HEK293 (cell line): ENCODE data around the gene LAMA2.

Experiments
- CTCF ChIA-PET: fragments of 350-600 bp; formaldehyde crosslinking; extraction: SDS; loops from one replicate; lab custom pipeline; 2021; ENCODE audit warnings: antibody characterized with exemption; lab: Yijun Ruan, JAX
- POLR2A ChIA-PET: fragments of 300-600 bp; formaldehyde crosslinking; extraction: SDS; loops from one replicate; lab custom pipeline; 2020; ENCODE audit warnings: antibody characterized with exemption, inconsistent platforms; lab: Yijun Ruan, JAX
- H3K27ac ChIP-seq: fragments of 200-500 bp; sonication (Bioruptor generic); 2 replicates; pipeline ENCODE4 v1.5.1; 2014; ENCODE audit warnings: low read depth, low read length, control low read depth, inconsistent platforms; ENCODE audit errors: extremely low read depth
- H3K36me3 ChIP-seq, 2 experiments: fragments of 200-500 bp in 1 of 2; sonication (Bioruptor generic) in 1 of 2; 1 replicate in 1 of 2; 2 replicates in 1 of 2; pipeline ENCODE4 v1.5.1; 2014 to 2017; ENCODE audit warnings: inconsistent platforms in 2 of 2, low read length in 2 of 2; ENCODE audit not compliant: control insufficient read depth in 2 of 2, insufficient read depth in 1 of 2
- H3K4me1 ChIP-seq: fragments of 200-500 bp; sonication (Bioruptor generic); 2 replicates; pipeline ENCODE4 v1.5.1; 2014; ENCODE audit warnings: mild to moderate bottlenecking, low read length, inconsistent platforms; ENCODE audit not compliant: control insufficient read depth, insufficient read depth
- H3K4me3 ChIP-seq: 2 replicates; pipeline ENCODE4 v1.5.1; 2011; ENCODE audit warnings: low read depth, mild to moderate bottlenecking, control low read depth, low read length, moderate library complexity
- H3K9me3 ChIP-seq: fragments of 200-500 bp; sonication (Bioruptor generic); 2 replicates; pipeline ENCODE4 v1.5.1; 2014; ENCODE audit warnings: low read depth, low read length, inconsistent platforms; ENCODE audit not compliant: control insufficient read depth, insufficient read depth
- BCL11A ChIP-seq: fragments of 450-650 bp; formaldehyde crosslinking; IDR thresholded peaks from 2 replicates; pipeline ENCODE4 v1.5.1; 2016; ENCODE audit warnings: low read depth, missing biosample characterization, missing genetic modification characterization
- EGR2 ChIP-seq: fragments of 450-650 bp; formaldehyde crosslinking; IDR thresholded peaks from 2 replicates; pipeline ENCODE4 v1.5.1; 2016; ENCODE audit warnings: low read depth, missing biosample characterization, missing genetic modification characterization
- REPIN1 ChIP-seq: fragments of 450-650 bp; formaldehyde crosslinking; IDR thresholded peaks from 2 replicates; pipeline ENCODE4 v1.5.1; 2017; ENCODE audit warnings: missing biosample characterization, missing genetic modification characterization, low read depth
- WT1 ChIP-seq: fragments of 450-650 bp; formaldehyde crosslinking; IDR thresholded peaks from 2 replicates; pipeline ENCODE4 v1.5.1; 2016; ENCODE audit warnings: missing biosample characterization, missing genetic modification characterization
- ZNF155 ChIP-seq: fragments of 450-650 bp; formaldehyde crosslinking; IDR thresholded peaks from 2 replicates; pipeline ENCODE4 v1.5.1; 2016; ENCODE audit warnings: missing biosample characterization, missing genetic modification characterization
- ZNF23 ChIP-seq: fragments of 450-650 bp; formaldehyde crosslinking; IDR thresholded peaks from 2 replicates; pipeline ENCODE4 v1.5.1; 2016; ENCODE audit warnings: missing biosample characterization, missing genetic modification characterization, borderline replicate concordance
- ZNF621 ChIP-seq: fragments of 450-650 bp; formaldehyde crosslinking; IDR thresholded peaks from 2 replicates; pipeline ENCODE4 v1.5.1; 2017; ENCODE audit warnings: missing biosample characterization, missing genetic modification characterization
- ZSCAN23 ChIP-seq: fragments of 450-650 bp; formaldehyde crosslinking; IDR thresholded peaks from 2 replicates; pipeline ENCODE4 v1.5.1; 2016; ENCODE audit warnings: missing biosample characterization, missing genetic modification characterization
- ZXDB ChIP-seq: fragments of 450-650 bp; formaldehyde crosslinking; IDR thresholded peaks from 2 replicates; pipeline ENCODE4 v1.5.1; 2016; ENCODE audit warnings: missing biosample characterization, missing genetic modification characterization
- TF ChIP-seq, protein P1 (sequence below): fragments of 450-650 bp; formaldehyde crosslinking; conservative IDR thresholded peaks from 2 replicates; pipeline ENCODE4 v1.5.1; 2016; ENCODE audit warnings: low read depth, missing biosample characterization, missing genetic modification characterization
- TF ChIP-seq, protein P2 (sequence below): fragments of 450-650 bp; formaldehyde crosslinking; IDR thresholded peaks from 2 replicates; pipeline ENCODE4 v1.5.1; 2017; ENCODE audit warnings: missing biosample characterization, missing genetic modification characterization
- TF ChIP-seq, protein P3 (sequence below): fragments of 450-650 bp; IDR thresholded peaks from 2 replicates; pipeline ENCODE4 v1.5.1; 2018; ENCODE audit warnings: missing biosample characterization, mild to moderate bottlenecking, missing genetic modification characterization
- TF ChIP-seq, protein P4 (sequence below): fragments of 450-650 bp; formaldehyde crosslinking; IDR thresholded peaks from 2 replicates; pipeline ENCODE4 v1.5.1; 2016; ENCODE audit warnings: missing biosample characterization, missing genetic modification characterization
- TF ChIP-seq, protein P5 (sequence below): fragments of 450-650 bp; formaldehyde crosslinking; IDR thresholded peaks from 2 replicates; pipeline ENCODE4 v1.5.1; 2016; ENCODE audit warnings: missing biosample characterization, missing genetic modification characterization
- TF ChIP-seq, protein P6 (sequence below): fragments of 450-650 bp; formaldehyde crosslinking; IDR thresholded peaks from 2 replicates; pipeline ENCODE4 v1.5.1; 2017; ENCODE audit warnings: missing biosample characterization, missing genetic modification characterization

The LAMA2 gene

DNA sequence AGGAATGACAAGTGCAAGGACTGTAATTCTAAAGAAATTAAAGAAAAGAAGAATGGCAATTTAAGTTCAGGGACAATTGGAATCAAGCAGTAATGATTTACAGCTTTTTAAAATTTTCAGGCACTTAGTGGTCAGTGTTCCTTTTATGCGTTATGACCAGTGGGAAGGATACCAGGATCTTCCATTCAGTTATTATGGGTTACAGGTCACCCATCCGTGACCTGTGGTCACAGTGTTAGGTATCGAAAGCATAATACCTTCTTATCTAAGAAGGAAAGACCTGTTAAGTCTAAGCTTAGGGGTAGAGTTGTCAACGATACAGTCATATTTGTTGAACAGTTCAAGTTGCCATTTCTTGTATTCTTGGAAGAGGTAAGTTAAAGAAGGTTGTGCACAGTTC lies 253.8 kb downstream of the LAMA2 start (continued):
- TF ChIP-seq, protein P1, sequence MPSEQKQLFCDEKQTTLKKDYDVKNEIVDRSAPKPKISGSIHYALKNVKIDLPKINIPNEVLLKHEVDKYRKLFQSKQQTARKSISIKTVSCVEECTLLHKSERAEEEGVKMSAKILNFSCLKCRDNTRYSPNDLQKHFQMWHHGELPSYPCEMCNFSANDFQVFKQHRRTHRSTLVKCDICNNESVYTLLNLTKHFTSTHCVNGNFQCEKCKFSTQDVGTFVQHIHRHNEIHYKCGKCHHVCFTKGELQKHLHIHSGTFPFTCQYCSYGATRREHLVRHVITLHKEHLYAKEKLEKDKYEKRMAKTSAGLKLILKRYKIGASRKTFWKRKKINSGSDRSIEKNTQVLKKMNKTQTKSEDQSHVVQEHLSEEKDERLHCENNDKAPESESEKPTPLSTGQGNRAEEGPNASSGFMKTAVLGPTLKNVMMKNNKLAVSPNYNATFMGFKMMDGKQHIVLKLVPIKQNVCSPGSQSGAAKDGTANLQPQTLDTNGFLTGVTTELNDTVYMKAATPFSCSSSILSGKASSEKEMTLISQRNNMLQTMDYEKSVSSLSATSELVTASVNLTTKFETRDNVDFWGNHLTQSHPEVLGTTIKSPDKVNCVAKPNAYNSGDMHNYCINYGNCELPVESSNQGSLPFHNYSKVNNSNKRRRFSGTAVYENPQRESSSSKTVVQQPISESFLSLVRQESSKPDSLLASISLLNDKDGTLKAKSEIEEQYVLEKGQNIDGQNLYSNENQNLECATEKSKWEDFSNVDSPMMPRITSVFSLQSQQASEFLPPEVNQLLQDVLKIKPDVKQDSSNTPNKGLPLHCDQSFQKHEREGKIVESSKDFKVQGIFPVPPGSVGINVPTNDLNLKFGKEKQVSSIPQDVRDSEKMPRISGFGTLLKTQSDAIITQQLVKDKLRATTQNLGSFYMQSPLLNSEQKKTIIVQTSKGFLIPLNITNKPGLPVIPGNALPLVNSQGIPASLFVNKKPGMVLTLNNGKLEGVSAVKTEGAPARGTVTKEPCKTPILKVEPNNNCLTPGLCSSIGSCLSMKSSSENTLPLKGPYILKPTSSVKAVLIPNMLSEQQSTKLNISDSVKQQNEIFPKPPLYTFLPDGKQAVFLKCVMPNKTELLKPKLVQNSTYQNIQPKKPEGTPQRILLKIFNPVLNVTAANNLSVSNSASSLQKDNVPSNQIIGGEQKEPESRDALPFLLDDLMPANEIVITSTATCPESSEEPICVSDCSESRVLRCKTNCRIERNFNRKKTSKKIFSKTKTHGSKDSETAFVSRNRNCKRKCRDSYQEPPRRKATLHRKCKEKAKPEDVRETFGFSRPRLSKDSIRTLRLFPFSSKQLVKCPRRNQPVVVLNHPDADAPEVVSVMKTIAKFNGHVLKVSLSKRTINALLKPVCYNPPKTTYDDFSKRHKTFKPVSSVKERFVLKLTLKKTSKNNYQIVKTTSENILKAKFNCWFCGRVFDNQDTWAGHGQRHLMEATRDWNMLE (tag by site-specific recombination) = no peak
- TF ChIP-seq WT1 (tag by site-specific recombination) (no peak), ZXDB (tag by site-specific recombination) (no peak)
- TF ChIP-seq, protein P2, sequence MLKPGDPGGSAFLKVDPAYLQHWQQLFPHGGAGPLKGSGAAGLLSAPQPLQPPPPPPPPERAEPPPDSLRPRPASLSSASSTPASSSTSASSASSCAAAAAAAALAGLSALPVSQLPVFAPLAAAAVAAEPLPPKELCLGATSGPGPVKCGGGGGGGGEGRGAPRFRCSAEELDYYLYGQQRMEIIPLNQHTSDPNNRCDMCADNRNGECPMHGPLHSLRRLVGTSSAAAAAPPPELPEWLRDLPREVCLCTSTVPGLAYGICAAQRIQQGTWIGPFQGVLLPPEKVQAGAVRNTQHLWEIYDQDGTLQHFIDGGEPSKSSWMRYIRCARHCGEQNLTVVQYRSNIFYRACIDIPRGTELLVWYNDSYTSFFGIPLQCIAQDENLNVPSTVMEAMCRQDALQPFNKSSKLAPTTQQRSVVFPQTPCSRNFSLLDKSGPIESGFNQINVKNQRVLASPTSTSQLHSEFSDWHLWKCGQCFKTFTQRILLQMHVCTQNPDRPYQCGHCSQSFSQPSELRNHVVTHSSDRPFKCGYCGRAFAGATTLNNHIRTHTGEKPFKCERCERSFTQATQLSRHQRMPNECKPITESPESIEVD = no peak

DNA sequence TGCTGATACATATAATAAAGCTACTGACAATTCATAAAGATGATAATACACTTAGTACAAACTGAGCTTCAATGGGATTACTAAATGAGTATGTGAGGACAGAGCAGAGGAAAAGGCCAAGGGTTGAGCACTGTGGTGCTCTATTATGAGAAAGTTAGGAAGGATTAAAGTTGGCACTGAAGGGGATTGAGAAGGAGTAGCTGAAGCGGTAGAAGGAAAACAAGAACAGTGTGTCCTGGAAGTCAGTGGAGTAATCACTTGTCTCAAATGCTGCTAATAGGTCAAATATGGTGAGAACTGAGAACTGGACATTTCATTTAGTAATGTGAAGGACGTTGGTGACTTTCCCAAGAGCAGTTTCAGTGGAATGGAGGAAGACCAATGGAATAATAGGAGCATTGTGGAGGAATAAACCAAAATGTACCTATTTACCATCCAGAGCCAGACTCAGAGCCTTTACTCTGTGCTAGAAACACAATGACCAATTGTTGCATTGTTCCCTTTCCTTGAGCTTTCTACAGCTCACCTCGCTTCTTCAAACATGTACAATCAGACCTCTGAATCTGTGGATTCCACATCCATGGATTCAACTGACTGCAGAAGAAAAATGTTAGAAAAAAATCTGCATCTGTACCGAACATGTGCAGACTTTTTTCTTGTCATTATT lies 255.9 kb downstream of the LAMA2 start:
- no peak overlapping the region for H3K4me3 ChIP-seq
- H3K4me1 ChIP-seq = no peaks in the 10 kb centered on the region
- no peaks in the 10 kb centered on the region for H3K9me3 ChIP-seq
- ChIA-PET POLR2A (no interaction called here), CTCF (interaction anchor here (0.9 kb wide), 1 partner anchor 27 kb away, joined by 3 read pairs; no protein-coding TSS in a partner anchor)
- no peak for TF ChIP-seq ZSCAN23
- TF ChIP-seq, protein P3, sequence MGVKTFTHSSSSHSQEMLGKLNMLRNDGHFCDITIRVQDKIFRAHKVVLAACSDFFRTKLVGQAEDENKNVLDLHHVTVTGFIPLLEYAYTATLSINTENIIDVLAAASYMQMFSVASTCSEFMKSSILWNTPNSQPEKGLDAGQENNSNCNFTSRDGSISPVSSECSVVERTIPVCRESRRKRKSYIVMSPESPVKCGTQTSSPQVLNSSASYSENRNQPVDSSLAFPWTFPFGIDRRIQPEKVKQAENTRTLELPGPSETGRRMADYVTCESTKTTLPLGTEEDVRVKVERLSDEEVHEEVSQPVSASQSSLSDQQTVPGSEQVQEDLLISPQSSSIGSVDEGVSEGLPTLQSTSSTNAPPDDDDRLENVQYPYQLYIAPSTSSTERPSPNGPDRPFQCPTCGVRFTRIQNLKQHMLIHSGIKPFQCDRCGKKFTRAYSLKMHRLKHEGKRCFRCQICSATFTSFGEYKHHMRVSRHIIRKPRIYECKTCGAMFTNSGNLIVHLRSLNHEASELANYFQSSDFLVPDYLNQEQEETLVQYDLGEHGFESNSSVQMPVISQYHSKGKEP (tag by site-specific recombination) = no peak
- TF ChIP-seq, protein P4, sequence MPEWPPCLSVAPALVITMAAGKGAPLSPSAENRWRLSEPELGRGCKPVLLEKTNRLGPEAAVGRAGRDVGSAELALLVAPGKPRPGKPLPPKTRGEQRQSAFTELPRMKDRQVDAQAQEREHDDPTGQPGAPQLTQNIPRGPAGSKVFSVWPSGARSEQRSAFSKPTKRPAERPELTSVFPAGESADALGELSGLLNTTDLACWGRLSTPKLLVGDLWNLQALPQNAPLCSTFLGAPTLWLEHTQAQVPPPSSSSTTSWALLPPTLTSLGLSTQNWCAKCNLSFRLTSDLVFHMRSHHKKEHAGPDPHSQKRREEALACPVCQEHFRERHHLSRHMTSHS = no peak
- no peak for TF ChIP-seq EGR2 (tag by site-specific recombination)
- TF ChIP-seq, protein P5, sequence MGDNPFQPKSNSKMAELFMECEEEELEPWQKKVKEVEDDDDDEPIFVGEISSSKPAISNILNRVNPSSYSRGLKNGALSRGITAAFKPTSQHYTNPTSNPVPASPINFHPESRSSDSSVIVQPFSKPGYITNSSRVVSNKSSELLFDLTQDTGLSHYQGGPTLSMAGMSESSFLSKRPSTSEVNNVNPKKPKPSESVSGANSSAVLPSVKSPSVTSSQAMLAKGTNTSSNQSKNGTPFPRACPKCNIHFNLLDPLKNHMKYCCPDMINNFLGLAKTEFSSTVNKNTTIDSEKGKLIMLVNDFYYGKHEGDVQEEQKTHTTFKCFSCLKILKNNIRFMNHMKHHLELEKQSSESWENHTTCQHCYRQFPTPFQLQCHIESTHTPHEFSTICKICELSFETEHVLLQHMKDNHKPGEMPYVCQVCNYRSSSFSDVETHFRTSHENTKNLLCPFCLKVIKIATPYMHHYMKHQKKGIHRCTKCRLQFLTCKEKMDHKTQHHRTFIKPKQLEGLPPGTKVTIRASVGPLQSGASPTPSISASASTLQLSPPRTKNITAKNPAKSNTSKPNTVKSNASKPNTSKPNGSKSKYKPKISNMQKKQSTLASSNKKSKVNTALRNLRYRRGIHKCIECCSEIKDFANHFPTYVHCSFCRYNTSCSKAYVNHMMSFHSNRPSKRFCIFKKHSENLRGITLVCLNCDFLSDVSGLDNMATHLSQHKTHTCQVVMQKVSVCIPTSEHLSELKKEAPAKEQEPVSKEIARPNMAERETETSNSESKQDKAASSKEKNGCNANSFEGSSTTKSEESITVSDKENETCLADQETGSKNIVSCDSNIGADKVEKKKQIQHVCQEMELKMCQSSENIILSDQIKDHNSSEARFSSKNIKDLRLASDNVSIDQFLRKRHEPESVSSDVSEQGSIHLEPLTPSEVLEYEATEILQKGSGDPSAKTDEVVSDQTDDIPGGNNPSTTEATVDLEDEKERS (tag by site-specific recombination) = no peak
- no peak for TF ChIP-seq REPIN1
- TF ChIP-seq ZNF155 (tag by site-specific recombination) = no peak
- TF ChIP-seq ZNF621 (tag by site-specific recombination) = no peak
- no peak for TF ChIP-seq BCL11A (tag by site-specific recombination)
- no peak for TF ChIP-seq ZXDB (tag by site-specific recombination)
- TF ChIP-seq, protein P6, sequence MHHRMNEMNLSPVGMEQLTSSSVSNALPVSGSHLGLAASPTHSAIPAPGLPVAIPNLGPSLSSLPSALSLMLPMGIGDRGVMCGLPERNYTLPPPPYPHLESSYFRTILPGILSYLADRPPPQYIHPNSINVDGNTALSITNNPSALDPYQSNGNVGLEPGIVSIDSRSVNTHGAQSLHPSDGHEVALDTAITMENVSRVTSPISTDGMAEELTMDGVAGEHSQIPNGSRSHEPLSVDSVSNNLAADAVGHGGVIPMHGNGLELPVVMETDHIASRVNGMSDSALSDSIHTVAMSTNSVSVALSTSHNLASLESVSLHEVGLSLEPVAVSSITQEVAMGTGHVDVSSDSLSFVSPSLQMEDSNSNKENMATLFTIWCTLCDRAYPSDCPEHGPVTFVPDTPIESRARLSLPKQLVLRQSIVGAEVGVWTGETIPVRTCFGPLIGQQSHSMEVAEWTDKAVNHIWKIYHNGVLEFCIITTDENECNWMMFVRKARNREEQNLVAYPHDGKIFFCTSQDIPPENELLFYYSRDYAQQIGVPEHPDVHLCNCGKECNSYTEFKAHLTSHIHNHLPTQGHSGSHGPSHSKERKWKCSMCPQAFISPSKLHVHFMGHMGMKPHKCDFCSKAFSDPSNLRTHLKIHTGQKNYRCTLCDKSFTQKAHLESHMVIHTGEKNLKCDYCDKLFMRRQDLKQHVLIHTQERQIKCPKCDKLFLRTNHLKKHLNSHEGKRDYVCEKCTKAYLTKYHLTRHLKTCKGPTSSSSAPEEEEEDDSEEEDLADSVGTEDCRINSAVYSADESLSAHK (tag by site-specific recombination) = no peak
- TF ChIP-seq ZNF23 (tag by site-specific recombination) = no peak
- H3K27ac ChIP-seq = no peak overlapping the region
- H3K36me3 ChIP-seq = no peaks in the 10 kb centered on the region
